WTC11 (cell line): ENCODE results near the gene ZNF232.

Source experiments
- CTCF ChIP-seq: fragments of 200-600 bp; IDR thresholded peaks from 2 replicates; pipeline ENCODE4 v1.8.0; 2022; ENCODE audit warnings: antibody characterized with exemption
- ESRRA ChIP-seq: sonication (generic); formaldehyde crosslinking; IDR thresholded peaks from 2 replicates; pipeline ENCODE4 v1.8.1; 2022; ENCODE audit warnings: mild to moderate bottlenecking, missing genetic modification reagents, borderline replicate concordance
- ETV6 ChIP-seq: sonication (generic); formaldehyde crosslinking; IDR thresholded peaks from 2 replicates; pipeline ENCODE4 v1.8.1; 2022; ENCODE audit warnings: mild to moderate bottlenecking, missing genetic modification reagents
- PRDM15 ChIP-seq: sonication (generic); formaldehyde crosslinking; IDR thresholded peaks from 2 replicates; pipeline ENCODE4 v1.8.0; 2022; ENCODE audit warnings: missing genetic modification reagents
- TP53 ChIP-seq: sonication (generic); formaldehyde crosslinking; IDR thresholded peaks from 2 replicates; pipeline ENCODE4 v1.8.1; 2023; ENCODE audit warnings: mild to moderate bottlenecking, missing genetic modification reagents
- ZNF121 ChIP-seq: sonication (generic); formaldehyde crosslinking; IDR thresholded peaks from 2 replicates; pipeline ENCODE4 v1.8.0; 2023; ENCODE audit warnings: missing genetic modification reagents
- ZSCAN18 ChIP-seq: fragments of 250-450 bp; sonication (Bioruptor Pico); IDR thresholded peaks from 2 replicates; pipeline ENCODE4 v2.1.2; 2022; ENCODE audit warnings: mild to moderate bottlenecking, moderate library complexity

GRCh38 chr17:5121186-5121841 lies 9.6 kb upstream of the ZNF232 start:
- TF ChIP-seq PRDM15, result no peak
- TF ChIP-seq TP53, result no peak
- no peak for TF ChIP-seq ZNF121 (CRISPR knock-in tag)
- no peak for TF ChIP-seq ESRRA
- no peak for TF ChIP-seq CTCF
- TF ChIP-seq ETV6, result no peak
- no peak for TF ChIP-seq ZSCAN18 (CRISPR knock-in tag)
